ENCODE measurements around the gene DAP.

The DAP gene

DNA sequence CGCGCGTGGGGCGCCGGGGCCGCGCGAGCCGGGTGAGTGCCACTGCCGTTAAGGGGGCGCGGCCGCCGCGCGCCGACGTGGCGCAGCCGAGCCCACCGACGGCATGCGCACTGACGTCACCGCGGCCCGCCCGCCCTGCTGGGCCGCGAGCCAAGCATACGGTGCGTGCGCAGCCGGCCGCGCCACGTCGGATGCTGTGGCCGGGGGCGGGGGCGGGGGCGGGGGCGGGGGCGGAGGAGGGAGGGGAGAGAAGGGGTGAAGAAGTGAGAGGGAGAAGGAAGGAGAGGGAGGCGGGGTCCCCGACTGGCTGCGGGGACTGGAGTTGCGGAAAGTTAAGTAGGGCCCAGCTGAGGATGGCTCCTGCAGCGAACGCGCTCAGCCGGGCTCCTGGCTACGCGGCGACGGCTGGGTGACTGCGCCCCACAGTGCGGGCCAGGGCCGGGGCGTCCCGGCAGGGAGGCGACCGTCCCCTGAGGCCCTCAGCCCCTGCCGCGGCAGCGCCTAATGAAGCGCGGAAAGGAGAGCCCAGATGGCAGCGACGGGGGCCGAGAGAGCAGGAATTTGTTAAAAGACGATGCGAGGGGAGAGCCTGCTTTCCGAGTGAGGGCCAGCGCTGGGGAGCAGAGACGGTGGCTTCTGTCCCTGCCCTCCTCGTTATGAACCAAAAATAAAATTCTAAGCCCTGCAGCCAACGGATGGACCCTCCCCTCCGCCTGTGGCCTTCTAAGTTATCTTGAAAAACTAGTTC is at the start of gene DAP:
Gene DAP (minus strand): TSS at position 50 of the 748 bp plus-strand sequence. CDS start 166 bp downstream, outside the sequence.
- Histone ChIP-seq H3K4me3 (ENCODE audit: insufficient read length, low read depth) (peak within 1 kb of the TSS; percentile 67), H3K4me1 (ENCODE audit: insufficient read depth, insufficient read length) (no peaks in the 10 kb centered on the region)
- peak; percentile 73 for DNase-seq (ENCODE audit: low read depth, low spot score)

GRCh38 chr5:10808347-10809226 is 47.6 kb upstream of the DAP start:
- no peak for DNase-seq (ENCODE audit: low read depth, low spot score)
- Histone ChIP-seq H3K36me3 (ENCODE audit: insufficient read depth, insufficient read length, low read length) (no peaks in the 10 kb centered on the region), H3K9ac (ENCODE audit: insufficient read length, low read depth) (no peak overlapping the region), H3K4me1 (ENCODE audit: insufficient read depth, insufficient read length) (no peaks in the 10 kb centered on the region), H3K27me3 (ENCODE audit: insufficient read depth, insufficient read length) (no peaks in the 10 kb centered on the region), H3K4me3 (ENCODE audit: insufficient read length, low read depth) (no peak overlapping the region), H3K9me3 (ENCODE audit: insufficient read depth, low read length) (peaks cover 7% of the 10 kb centered on the region; the same call in 1 of the 2 replicates)
- no peak for TF ChIP-seq SUZ12 (IDR thresholded peaks at IDR 0.05; ENCODE audit: extremely low read depth, insufficient read depth, insufficient read length)
- TF ChIP-seq ZNF274 (IDR thresholded peaks at IDR 0.05; ENCODE audit: low read depth, low read length): no peak
- no peak for TF ChIP-seq YY1 (IDR thresholded peaks at IDR 0.05; ENCODE audit: insufficient read depth, insufficient read length)

More for the DNA sequence above, at the start of gene DAP:
- no peaks in the 10 kb centered on the region for H3K9me3 ChIP-seq (ENCODE audit: insufficient read depth, low read length)
- peaks cover 8% of the 10 kb centered on the region for H3K36me3 ChIP-seq (ENCODE audit: insufficient read depth, insufficient read length, low read length)
- TF ChIP-seq SUZ12 (IDR thresholded peaks at IDR 0.05; ENCODE audit: extremely low read depth, insufficient read depth, insufficient read length): no peak
- no peak for TF ChIP-seq ZNF274 (IDR thresholded peaks at IDR 0.05; ENCODE audit: low read depth, low read length)
- TF ChIP-seq YY1 (IDR thresholded peaks at IDR 0.05; ENCODE audit: insufficient read depth, insufficient read length): no peak
- H3K9ac ChIP-seq (ENCODE audit: insufficient read length, low read depth): peak within 1 kb of the TSS; percentile 80
- H3K27me3 ChIP-seq (ENCODE audit: insufficient read depth, insufficient read length): peaks cover 6% of the 10 kb centered on the region

- Histone ChIP-seq H3K4me3 (ENCODE audit: insufficient read length, low read depth) (no peak overlapping the region), H3K9ac (ENCODE audit: insufficient read length, low read depth) (no peak overlapping the region), H3K36me3 (ENCODE audit: insufficient read depth, insufficient read length, low read length) (no peaks in the 10 kb centered on the region), H3K9me3 (ENCODE audit: insufficient read depth, low read length) (peaks cover 7% of the 10 kb centered on the region; the same call in 1 of the 2 replicates), H3K27me3 (ENCODE audit: insufficient read depth, insufficient read length) (no peaks in the 10 kb centered on the region), H3K4me1 (ENCODE audit: insufficient read depth, insufficient read length) (no peaks in the 10 kb centered on the region)
- TF ChIP-seq SUZ12 (IDR thresholded peaks at IDR 0.05; ENCODE audit: extremely low read depth, insufficient read depth, insufficient read length) (no peak), YY1 (IDR thresholded peaks at IDR 0.05; ENCODE audit: insufficient read depth, insufficient read length) (no peak)
- no peak for DNase-seq (ENCODE audit: low read depth, low spot score)
Measured at GRCh38 chr5:10801931-10802666, 41.1 kb upstream of the DAP start.

- TF ChIP-seq ZNF274 (IDR thresholded peaks at IDR 0.05; ENCODE audit: low read depth, low read length): no peak
- no peak for TF ChIP-seq SUZ12 (IDR thresholded peaks at IDR 0.05; ENCODE audit: extremely low read depth, insufficient read depth, insufficient read length)
- no peak for TF ChIP-seq YY1 (IDR thresholded peaks at IDR 0.05; ENCODE audit: insufficient read depth, insufficient read length)
- Histone ChIP-seq H3K36me3 (ENCODE audit: insufficient read depth, insufficient read length, low read length) (no peaks in the 10 kb centered on the region), H3K4me3 (ENCODE audit: insufficient read length, low read depth) (no peak overlapping the region), H3K4me1 (ENCODE audit: insufficient read depth, insufficient read length) (no peaks in the 10 kb centered on the region), H3K27me3 (ENCODE audit: insufficient read depth, insufficient read length) (no peaks in the 10 kb centered on the region), H3K9me3 (ENCODE audit: insufficient read depth, low read length) (peaks cover 7% of the 10 kb centered on the region; the same call in 1 of the 2 replicates), H3K9ac (ENCODE audit: insufficient read length, low read depth) (no peak overlapping the region)
- no peak for DNase-seq (ENCODE audit: low read depth, low spot score)
Measured at GRCh38 chr5:10800852-10801251, 39.8 kb upstream of the DAP start.

DNA sequence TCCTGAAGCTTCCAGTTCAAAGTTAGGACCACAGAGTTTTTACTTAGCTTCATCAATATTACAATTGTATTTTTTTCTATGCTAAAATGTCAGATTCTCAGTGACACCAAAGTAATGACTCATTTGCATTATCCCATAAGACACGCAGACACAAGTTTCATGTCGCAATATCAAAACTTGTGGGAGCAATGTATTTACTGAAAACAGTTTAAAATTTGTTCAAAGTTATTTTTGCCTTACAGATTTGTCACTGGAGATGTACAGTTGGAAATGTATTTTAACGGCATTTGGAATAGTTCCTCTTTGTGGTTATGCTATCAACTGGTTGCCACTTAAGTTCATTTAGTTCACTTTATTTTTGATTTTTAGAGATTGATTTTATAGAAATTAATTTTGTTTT is 36.2 kb upstream of the DAP start:
- Histone ChIP-seq H3K36me3 (ENCODE audit: insufficient read depth, insufficient read length, low read length) (no peaks in the 10 kb centered on the region), H3K4me3 (ENCODE audit: insufficient read length, low read depth) (no peak overlapping the region), H3K4me1 (ENCODE audit: insufficient read depth, insufficient read length) (no peaks in the 10 kb centered on the region), H3K9me3 (ENCODE audit: insufficient read depth, low read length) (no peaks in the 10 kb centered on the region), H3K9ac (ENCODE audit: insufficient read length, low read depth) (no peak overlapping the region), H3K27me3 (ENCODE audit: insufficient read depth, insufficient read length) (no peaks in the 10 kb centered on the region)
- TF ChIP-seq ZNF274 (IDR thresholded peaks at IDR 0.05; ENCODE audit: low read depth, low read length) (no peak), YY1 (IDR thresholded peaks at IDR 0.05; ENCODE audit: insufficient read depth, insufficient read length) (no peak), SUZ12 (IDR thresholded peaks at IDR 0.05; ENCODE audit: extremely low read depth, insufficient read depth, insufficient read length) (no peak)
- no peak for DNase-seq (ENCODE audit: low read depth, low spot score)

- no peaks in the 10 kb centered on the region for H3K27me3 ChIP-seq (ENCODE audit: insufficient read depth, insufficient read length)
Measured at GRCh38 chr5:10793785-10794184, 32.8 kb upstream of the DAP start.

More at GRCh38 chr5:10793785-10794184, 32.8 kb upstream of the DAP start:
- no peak for DNase-seq (ENCODE audit: low read depth, low spot score)
- no peaks in the 10 kb centered on the region for H3K4me1 ChIP-seq (ENCODE audit: insufficient read depth, insufficient read length)
- TF ChIP-seq SUZ12 (IDR thresholded peaks at IDR 0.05; ENCODE audit: extremely low read depth, insufficient read depth, insufficient read length) (no peak), YY1 (IDR thresholded peaks at IDR 0.05; ENCODE audit: insufficient read depth, insufficient read length) (no peak), ZNF274 (IDR thresholded peaks at IDR 0.05; ENCODE audit: low read depth, low read length) (no peak)
- no peaks in the 10 kb centered on the region for H3K36me3 ChIP-seq (ENCODE audit: insufficient read depth, insufficient read length, low read length)
- H3K4me3 ChIP-seq (ENCODE audit: insufficient read length, low read depth): no peak overlapping the region
- no peak overlapping the region for H3K9ac ChIP-seq (ENCODE audit: insufficient read length, low read depth)
- H3K9me3 ChIP-seq (ENCODE audit: insufficient read depth, low read length): no peaks in the 10 kb centered on the region

Data from NT2/D1 (cell line).